ENCODE data around the gene ZNF10.

- TF ChIP-seq CTCF (IDR thresholded peaks at IDR 0.05): no peak
- no peak for TF ChIP-seq ZFX (IDR thresholded peaks at IDR 0.05; ENCODE audit: borderline replicate concordance)
Measured at GRCh38 chr12:133106253-133106652, 24.2 kb upstream of the ZNF10 start.
